22Rv1 (cell line): ENCODE results near the gene ALOX15B.

Source experiments
- ZFX ChIP-seq: fragments of 450-650 bp; IDR thresholded peaks from 2 replicates; pipeline ENCODE4 v1.6.1; 2017; ENCODE audit warnings: antibody characterized with exemption, borderline replicate concordance
- TF ChIP-seq, protein P1 (sequence below): fragments of 450-650 bp; IDR thresholded peaks from 2 replicates; pipeline ENCODE4 v1.5.1; 2017; ENCODE audit warnings: mild to moderate bottlenecking

- TF ChIP-seq, protein P1, sequence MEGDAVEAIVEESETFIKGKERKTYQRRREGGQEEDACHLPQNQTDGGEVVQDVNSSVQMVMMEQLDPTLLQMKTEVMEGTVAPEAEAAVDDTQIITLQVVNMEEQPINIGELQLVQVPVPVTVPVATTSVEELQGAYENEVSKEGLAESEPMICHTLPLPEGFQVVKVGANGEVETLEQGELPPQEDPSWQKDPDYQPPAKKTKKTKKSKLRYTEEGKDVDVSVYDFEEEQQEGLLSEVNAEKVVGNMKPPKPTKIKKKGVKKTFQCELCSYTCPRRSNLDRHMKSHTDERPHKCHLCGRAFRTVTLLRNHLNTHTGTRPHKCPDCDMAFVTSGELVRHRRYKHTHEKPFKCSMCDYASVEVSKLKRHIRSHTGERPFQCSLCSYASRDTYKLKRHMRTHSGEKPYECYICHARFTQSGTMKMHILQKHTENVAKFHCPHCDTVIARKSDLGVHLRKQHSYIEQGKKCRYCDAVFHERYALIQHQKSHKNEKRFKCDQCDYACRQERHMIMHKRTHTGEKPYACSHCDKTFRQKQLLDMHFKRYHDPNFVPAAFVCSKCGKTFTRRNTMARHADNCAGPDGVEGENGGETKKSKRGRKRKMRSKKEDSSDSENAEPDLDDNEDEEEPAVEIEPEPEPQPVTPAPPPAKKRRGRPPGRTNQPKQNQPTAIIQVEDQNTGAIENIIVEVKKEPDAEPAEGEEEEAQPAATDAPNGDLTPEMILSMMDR, result no peak
- TF ChIP-seq ZFX, result no peak
Measured at GRCh38 chr17:8046929-8047768, 8.3 kb downstream of the ALOX15B start.
